GM18858 (cell line): ENCODE measurements around the gene MUC20.
"Not testable (repeated sequence)": the region's sequence is repeated elsewhere in the genome, so short reads cannot be mapped to it uniquely, and the experiment has no call there.

ENCODE experiments used
- ATAC-seq: cut with Tn5 transposase; IDR thresholded peaks from one replicate; pipeline ENCODE4 v1.9.1; 2021; ENCODE audit not compliant: unreplicated experiment

MUC20 gene

DNA sequence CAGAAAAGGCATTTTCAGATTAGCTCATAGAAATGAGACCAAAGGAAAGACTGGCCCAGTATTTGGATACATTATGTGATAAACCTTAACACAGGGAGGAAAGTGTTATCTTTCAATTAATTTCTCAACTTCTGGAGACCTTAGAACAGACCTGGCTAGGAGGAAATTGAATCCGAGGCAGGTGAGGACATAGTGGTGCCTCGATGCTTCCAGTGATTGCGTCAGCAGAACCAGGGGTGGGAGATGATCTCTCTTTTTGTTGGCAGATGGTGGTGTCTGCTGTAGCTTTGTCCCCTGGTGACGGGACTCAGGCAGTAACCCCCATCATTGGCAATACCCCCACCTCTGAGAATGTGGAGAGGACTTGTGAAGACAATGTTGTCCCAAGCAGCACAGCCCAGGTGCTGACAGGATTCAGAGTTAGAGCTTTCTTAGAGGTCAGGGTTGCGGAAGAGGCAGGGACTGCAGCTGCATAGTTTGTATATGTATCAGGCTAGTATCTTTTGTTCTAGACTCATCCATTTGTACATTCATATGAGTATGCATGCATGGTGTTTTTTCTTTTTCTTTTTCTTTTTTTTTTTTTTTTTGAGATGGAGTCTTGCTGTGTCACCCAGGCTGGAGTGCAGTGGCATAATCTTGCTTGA, 27.9 kb upstream of the MUC20 start:
- ATAC-seq = no peak

DNA sequence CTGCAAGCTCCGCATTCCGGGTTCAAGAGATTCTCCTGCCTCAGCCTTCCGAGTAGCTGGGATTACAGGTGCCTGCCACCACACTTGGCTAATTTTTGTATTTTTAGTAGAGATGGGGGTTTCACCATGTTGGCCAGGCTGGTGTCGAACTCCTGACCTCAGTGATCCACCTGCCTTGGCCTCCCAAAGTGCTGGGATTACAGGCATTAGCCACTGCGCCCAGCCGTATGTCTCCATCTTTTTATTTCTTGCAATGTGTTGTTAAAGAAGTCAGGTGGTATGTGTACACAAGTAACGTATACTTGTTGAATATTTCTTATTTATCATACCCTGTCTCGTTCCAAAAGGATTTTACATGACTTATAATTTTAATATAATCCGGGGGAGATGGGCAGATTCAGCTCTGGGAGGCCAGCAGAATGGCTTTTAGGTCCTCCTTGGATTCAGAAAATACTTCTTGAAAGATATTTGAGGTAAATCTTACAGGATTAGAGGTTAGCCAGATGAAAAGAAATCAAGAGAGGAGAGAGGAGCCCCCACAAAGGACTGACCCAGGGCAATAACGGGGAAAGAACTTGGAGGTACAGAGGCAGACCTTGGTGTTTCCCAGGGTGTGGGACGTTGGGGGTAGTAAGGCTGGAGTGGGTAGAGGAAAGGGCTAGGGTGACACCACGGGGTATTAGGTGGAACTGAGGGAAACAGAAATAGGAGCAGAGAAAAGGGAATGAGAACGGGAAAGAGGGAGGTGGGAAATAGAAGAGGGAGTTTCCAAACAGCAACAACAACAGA, 27.2 kb upstream of the MUC20 start:
- no peak for ATAC-seq

DNA sequence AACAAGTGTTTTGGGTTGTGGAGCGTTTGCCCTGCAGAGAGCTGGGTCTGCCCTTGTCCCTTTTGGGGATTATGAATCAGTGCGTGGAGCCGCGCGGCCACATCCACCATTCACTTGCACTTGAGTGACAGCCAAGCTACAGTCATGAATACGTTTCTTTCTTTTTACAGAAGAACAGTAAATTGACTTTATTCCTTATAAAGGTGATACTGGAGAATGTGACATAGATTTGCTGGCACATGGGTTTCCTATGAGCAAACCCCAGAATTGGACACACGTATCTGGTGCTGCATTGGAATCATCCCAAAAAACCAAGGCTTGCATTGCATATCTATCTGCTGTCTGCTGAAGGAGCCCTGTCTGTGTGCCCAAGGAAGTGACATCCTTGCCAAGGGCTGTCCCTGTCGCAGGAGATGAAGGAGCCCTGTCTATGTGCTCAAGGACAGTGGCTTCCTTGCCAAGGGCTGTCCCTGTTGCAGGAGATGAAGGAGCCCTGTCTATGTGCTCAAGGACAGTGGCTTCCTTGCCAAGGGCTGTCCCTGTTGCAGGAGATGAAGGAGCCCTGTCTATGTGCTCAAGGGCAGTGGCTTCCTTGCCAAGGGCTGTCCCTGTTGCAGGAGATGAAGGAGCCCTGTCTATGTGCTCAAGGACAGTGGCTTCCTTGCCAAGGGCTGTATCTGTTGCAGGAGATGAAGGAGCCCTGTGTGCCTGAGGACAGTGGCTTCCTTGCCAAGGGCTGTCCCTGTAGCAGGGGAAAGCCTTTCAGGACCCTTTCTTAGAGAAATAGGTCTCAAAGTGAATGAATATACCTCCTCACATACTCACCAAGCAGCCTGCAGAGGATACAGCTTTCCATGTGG, 26.3 kb upstream of the MUC20 start:
- not testable (repeated sequence) for ATAC-seq

DNA sequence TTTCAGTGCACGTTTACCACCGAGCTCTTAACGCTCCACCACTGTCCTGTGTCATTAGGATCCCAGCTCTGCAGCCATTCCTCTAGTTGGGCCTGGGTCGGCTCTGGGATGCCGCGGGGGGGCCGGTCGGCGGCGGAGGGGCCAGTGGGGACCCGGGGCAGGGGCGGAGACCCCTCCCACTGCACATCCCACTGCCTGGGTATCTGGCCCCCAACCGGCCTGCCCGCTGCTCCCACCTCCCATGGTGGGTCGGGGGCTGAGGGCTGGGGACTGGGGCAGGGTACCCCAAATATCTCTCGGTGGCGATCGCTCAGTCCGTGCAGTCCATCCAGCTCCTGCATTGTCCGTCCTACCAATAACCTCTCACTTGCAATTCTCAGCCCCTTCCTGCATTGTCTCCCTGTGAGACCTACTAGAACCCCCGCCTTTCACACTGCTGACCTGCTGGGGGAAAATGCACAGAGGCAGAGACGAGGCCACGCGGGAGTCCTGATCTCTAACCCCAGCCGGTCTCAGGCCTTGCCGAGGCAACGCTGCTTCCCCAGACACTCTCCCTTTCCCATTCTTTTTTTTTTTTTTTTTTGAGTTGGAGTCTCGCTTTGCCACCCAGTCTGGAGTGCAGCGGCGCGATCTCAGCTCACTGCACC, 24.0 kb upstream of the MUC20 start:
- no peak for ATAC-seq

DNA sequence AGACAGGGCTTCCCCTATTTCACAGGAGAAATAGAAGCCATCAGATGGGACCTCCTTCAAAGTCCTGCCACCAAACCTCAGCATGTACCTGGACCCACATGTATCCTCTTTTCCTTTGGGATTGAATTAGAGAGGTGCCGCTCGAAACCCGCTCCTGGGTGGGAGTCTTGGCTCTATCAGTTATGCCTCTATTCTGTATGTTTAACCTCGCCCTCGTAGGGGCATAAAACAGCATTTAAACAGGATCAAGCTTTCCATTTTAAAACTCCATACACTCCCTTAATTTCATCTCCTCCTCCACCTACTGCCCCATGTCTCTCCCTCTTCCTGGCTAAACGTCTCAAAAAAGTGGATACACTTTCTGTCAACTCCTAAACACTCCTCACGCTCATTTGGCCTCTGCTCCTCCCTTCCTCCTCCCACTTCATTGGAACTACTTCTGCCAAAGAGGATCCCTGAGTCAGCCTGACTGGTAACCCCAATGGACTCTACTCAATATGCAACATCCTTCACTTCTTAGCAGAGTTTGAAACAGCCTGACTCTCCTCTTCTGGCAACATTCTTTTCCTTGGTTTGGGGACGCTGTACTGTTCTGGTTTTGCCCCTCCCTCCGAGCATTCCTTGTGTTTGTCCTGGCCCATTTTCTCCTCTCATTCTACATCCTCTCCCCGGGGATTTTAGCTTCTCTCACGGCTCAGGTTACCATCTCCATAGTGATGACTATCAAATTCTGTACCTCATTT, 23.0 kb upstream of the MUC20 start:
- ATAC-seq = no peak

DNA sequence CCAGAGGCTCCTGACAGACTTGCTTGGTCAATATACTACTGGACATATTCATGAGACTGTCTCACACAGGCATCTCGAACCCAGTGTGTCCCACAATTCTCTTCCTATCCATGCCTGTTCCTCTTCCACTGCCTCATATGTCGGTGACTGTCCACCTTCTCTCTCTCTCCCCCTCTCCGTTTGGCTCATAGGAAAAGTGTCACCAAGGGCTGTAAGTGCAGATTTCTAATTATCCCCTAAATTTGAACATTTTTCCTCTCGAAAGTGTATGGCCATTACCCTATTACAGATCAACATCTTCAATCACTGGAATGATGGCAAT, 22.5 kb upstream of the MUC20 start:
- no peak for ATAC-seq

DNA sequence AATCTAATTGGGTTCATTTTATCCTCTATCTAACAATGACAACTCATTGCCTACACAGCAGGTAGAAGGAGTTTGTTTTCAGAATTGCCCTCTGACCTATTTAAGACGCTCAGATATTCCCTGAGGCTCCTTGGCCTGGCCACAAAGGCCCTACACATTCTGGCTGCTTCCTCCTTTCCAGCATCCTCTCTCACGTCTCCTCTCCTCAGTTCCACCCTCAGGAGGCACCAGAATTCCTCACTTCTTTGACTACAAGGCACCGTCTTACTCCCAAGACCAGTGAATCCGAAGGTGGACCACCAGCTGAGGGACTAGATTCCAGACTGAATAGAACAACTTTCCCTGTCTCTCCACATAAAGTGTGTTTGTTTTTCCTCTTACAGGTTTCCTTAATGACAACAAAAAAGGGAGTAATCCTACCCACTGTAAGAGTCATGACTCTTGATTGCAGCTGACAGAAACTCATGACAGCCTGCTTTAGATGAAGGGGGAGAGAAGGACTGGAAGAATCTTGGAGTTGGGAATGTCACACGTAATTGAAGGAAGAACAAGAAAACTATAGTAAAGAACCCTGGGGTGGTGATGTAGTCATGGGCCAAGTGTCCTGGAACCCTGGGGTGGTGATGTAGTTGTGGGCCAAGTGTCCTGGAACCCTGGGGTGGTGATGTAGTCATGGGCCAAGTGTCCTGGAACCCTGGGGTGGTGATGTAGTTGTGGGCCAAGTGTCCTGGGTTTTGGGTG, 22.0 kb upstream of the MUC20 start:
- no peak for ATAC-seq

DNA sequence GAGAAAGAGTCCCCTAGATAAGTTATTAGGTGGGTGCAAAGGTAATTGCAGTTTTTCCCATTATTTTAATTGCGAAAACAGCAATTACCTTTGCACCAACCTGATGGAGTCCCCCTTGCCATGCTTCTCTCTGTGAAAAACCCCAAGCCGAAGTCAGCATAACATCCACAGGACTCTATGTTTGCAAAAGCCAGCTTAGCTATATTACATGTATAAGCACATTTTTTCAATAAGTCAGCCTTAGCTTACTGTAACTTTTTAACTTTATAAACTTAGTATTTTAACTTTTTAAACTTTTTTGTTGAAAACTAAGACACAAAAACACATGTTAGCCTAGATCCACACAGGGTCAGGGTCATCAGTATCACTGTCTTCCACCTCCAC, 21.4 kb upstream of the MUC20 start:
- ATAC-seq = no peak

DNA sequence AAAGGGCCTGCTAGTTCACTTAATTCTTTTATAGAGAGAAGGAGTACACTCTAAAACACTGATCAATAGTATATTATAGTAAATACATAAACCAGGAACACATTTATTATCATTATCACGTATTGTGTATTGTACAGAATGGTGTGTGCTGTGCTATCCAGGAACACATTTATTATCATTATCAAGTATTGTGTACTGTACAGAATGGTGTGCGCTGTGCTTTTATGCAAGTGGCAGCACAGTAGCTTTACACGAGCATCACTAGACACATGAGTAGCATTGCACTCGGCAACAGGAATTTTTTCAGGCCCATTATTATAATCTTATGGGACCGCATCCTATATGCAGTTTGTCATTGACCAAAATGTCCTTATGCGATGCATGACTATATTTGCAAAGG, 20.9 kb upstream of the MUC20 start:
- no peak for ATAC-seq

DNA sequence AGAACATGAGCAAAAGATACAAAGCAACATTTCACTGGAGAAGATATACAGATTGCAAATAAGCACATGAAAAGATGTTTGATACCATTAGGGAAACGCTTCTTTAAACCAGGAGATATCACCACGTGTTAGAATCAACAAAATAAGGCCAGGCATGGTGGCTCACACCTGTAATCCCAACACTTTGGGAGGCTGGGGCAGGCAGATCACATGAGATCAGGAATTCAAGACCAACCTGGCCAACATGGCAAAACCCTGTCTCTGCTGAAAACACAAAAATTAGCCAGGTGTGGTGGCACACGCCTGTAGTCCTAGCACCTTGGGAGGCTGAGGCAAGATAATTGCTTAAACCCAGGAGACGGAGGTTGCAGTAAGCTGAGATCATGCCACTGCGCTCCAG, 20.5 kb upstream of the MUC20 start:
- ATAC-seq = no peak

DNA sequence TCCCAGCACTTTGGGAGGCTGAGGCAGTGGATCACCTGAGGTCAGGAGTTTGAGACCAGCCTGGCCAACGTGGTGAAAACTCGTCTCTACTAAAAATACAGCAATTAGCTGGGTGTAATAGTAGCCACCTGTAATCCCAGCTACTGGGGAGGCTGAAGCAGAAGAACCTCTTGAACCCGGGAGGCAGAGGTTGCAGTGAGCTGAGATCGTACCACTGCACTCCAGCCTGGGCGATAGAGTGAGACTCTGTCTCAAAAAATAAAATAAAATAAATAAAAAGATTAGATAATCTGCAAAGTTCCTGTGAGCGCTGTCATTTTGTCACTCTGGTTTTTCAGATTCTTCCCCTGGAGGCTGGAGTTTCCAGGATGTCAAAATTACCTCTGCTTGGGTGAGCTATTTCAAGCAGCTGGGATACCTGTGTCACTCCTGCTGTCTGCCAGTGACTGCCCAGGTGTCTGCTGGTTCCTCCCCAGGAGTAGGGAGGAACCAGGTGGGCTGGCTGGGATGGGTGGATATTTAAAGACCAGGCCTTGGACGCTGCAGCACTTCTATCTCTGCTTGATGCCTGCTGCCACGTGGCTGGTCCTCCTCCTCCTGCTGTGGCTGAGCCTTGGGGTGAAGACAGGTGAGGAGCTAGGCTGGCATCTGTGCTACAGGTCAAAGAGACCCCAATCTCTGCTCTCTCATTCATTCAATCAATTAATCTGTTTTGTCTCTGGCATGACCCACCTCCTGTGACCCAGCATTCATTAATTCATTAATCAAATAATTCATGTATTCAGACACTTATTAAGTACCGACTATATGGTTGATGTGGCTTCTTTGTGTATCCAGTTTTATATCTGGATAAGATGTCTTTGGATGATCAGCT, 19.5 kb upstream of the MUC20 start:
- ATAC-seq = no peak

DNA sequence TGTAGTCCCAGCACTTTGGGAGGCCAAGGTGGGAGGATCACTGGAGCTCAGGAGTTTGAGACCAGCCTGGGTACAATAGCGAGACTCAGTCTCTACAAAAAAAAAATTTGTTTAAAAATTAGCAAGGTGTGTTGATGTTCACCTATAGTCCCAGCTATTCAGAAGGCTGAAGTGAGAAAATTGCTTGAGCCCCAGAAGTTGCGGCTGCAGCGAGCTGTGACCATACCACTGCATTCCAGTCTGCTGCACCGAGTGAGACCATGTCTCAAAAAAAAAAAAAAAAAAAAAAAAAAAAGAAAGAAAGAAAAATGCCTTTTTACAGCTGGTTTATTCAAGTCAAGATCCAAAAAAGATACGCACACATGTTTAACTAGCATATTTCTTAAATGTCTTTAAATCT, 17.0 kb upstream of the MUC20 start:
- no peak for ATAC-seq

DNA sequence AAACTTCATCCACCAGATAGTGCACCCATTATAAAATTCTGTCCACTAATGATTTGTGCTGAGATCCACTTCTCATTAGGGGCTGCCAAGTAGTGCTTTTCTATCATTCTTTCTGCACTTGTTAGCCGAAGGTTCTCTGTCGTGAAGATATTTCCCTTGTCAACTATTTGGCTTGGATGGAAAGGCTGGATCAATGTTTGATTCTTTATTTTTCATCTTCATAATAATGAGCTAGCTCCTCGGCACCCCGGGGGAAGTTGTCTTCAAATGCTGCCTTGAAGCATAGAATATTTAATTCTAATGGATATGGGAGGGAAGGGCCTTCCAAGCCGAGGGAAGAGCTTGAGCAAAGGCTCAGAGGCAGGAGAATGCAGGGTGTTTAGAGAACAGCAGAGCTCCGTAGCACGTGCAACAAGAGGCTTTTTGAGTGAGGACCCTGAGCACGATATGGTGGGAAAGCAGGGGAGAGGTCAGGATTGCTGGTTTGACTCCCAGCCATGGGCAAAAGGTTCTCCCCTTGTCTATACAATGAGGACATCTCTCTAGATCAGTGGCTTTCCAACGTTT, 16.3 kb upstream of the MUC20 start:
- no peak for ATAC-seq

DNA sequence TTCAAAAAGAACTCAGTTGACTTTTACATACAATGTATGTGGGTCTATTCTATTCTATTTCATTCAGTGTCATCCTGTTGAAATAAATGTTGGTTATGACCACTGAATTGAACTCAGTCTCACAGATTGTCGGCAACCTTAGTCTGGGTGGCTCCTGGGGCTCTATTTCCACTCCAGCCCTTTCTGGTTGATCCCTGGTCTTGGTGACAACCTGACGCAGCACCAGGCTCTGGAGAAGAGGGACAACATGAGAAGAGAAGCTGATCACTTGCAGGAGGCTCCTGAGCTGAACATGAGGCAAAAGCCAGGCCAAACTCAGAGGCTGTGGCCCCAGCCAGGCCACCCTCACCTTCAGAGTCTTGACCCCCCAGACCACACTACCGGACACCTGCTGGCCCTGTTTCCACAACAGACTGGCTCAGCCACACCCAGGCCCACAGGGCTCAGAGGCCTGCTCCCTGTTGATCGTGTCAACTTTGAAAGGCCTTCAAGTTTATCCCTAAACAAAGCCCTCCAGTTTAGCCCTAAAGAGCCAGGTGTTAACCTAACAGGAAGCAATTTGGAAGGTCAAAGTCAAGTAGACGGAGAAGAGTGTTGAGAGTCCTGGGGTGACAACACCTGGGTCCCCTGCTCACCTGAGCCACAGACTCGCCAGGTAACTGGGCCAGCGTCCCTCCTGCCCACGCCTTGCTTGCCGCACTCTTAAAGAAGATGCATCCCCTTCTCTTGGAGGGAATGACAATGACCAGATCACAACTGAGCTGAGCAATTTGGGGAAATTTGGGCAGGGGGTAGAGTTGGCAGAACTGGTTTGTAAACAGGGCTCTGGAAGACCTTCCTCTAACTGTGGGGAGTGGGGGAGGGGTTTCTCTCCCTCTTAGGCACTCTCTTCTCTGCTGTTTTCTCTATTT, 15.4 kb upstream of the MUC20 start:
- no peak for ATAC-seq

DNA sequence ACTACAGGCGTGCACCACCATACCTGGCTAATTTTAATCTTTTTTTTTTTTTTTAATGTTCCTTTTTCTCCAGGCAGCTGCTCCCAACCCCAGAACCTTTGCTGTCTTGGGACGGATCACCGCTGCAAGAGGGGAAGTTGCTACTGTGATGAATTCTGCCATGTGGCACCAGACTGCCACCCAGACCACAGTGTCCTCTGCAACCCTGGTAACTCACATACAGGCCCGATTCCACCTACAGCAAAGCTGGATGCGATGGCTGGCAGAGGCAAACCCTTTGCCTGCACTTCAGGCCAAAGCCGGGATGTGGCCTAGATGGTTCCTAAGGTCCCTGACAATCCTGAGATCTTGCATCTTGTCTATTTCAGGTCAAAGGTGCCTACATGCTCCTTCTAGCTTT, 12.7 kb upstream of the MUC20 start:
- ATAC-seq = no peak

DNA sequence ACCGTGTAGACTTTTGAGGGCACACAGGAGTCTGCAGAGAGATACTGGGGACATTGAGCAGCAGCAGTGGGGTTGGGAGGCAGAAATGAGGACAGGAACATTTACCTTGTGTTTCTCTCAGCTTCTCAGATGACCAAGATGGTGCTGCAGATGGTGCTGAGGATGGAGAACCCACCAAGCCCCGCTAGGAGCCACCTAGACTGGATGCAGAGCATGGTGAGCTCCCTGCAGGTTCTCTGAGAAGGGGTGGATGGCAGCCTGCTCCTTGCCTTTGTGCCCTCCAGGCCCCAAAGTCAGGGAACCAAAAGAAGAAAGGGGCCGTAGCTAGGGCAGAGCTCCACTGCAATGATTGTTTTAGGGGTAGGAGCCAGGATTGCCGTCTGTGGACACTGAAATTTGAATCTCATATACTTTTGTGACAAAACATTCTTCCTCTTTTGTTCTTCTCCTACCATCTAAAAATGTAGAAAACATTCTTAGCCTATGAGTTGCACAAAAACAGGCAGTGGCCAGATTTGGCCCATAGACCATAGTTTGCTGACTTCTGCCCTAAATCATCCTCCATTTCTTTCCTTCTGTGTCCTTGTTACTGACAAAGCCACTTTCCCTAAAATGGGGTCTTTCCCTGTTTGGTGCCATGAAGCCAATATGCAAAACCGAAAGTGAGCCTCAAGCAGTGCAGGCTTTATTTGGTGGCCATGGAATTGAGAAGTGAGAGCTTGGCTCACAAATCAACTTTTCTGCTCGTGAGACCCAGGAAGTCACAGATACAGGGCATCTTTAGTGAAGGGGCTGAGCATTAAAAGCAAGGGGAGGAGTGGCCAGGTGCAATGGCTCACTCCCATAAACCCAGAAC, 11.9 kb upstream of the MUC20 start:
- ATAC-seq = no peak

DNA sequence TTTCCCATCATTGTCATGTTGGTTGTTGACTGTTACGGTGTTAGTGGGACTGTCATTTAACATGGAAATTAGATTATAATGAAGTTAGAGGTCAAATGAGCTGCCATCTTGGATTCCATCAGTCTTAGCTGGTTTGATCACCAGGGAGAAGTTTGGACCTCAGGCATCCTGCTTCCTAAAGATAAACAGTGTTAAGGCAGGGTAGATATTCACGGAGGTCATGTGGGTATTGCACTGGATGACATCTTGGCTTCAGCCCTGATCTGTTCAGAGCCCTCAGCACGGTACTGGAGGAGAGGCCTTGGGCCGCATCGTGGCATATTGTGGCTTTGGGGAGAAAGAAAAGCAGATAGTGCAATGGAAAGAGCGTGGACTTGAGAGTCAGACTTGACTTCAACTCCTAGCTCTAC, 11.1 kb upstream of the MUC20 start:
- no peak for ATAC-seq
